ENCODE data around the gene GABPB1. TPM values are rescaled to one million over a fixed set of nuclear protein-coding genes. Genes with fewer than 3 reads are reported as not detected.

The GABPB1 gene
- total RNA-seq, 2 donors from 2014 or later: 43.2 to 45.1 TPM

GRCh38 chr15:50330921-50331320 is 24.1 kb downstream of the GABPB1 start:
- no peaks in the 10 kb centered on the region for H3K27me3 Mint-ChIP-seq
- ATAC-seq (peak; percentile 31 to 71), DNase-seq (ENCODE audit: low spot score) (no peak)
- peaks cover 6% of the 10 kb centered on the region for H3K36me3 Mint-ChIP-seq
- H3K4me3 Mint-ChIP-seq: no peak overlapping the region
- H3K4me1 Mint-ChIP-seq (ENCODE audit: low read depth in 2 of 2): peaks cover 17 to 25% of the 10 kb centered on the region in 2 donors
- no peaks in the 10 kb centered on the region for H3K9me3 Mint-ChIP-seq
- no peak overlapping the region for H3K27ac Mint-ChIP-seq

DNA sequence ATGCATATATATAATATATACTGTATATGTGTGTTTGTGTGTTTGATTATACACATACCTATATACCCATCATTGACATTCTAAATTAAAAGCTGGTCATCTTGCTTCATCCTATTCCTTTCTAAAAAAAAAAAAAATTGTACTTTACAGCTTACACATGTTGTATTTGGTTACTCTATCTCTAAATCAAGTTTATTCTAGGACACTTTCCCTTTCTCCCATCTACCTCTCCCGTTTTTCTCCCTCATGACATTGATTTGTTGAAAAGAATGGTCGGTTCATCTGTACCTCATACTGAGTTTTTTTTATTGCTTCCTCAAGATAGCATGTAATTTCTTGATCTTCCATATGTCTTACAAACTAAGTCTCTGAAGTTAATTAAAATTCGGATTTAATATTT is 26.9 kb downstream of the GABPB1 start:
- DNase-seq (ENCODE audit: low spot score) (no peak), ATAC-seq (no peak)
- Mint-ChIP-seq H3K9me3 (no peaks in the 10 kb centered on the region), H3K4me3 (no peak overlapping the region), H3K27me3 (no peaks in the 10 kb centered on the region), H3K27ac (no peak overlapping the region), H3K4me1 (ENCODE audit: low read depth in 2 of 2) (peaks cover 15 to 20% of the 10 kb centered on the region in 2 donors), H3K36me3 (peaks cover 4% of the 10 kb centered on the region)

DNA sequence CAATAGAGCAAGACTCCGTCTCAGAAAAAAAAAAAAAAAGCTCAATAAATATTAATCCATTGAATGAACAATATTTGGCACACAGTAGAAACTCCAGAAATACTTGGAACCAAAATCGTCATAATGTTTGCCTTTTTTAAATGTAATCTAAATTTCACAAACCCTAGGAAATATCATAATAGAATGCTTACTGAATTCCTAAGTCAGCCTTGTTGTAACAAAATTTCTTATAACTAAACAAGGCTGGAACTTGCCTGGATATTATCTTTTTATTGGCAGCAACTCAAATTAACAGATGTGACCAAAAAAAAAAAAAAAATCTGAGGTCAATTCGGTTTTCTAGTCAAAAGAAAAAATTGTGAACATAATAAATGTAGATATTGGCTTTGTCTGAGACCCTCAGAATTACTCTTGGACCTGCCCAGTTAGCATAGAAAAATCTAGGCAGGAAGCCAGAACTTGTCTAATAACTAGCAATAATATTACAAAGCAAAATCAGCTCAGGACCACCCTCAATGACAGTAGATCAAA is 33.3 kb downstream of the GABPB1 start:
- H3K27ac Mint-ChIP-seq: no peak overlapping the region
- H3K9me3 Mint-ChIP-seq: no peaks in the 10 kb centered on the region
- ATAC-seq (no peak), DNase-seq (ENCODE audit: low spot score) (no peak)
- no peaks in the 10 kb centered on the region for H3K27me3 Mint-ChIP-seq
- H3K4me1 Mint-ChIP-seq (ENCODE audit: low read depth in 2 of 2): peaks cover 18 to 19% of the 10 kb centered on the region in 2 donors
- peaks cover 4% of the 10 kb centered on the region for H3K36me3 Mint-ChIP-seq
- H3K4me3 Mint-ChIP-seq: no peak overlapping the region

DNA sequence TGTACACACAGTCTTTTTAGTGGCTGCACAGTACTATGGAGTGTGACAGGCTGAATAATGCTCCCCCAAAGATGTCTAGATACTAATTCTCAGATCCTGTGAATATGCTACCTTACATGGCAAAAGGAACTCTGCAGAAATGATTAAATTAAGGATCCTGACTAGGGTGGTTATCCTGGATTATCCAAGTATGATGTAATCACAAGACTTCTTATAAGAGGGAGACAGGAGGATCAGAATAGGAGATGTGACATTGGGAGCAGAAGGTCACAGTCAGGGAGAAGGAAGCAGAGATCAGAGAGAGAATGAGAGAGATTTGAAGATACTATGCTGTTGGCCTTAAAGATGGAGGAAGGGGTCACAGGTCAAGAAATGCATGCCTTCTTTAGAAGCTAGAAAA is 34.5 kb downstream of the GABPB1 start:
- H3K36me3 Mint-ChIP-seq: peaks cover 4% of the 10 kb centered on the region
- no peak for DNase-seq (ENCODE audit: low spot score)
- no peak for ATAC-seq
- peak overlapping the region; percentile 1 to 2 for H3K27ac Mint-ChIP-seq
- no peaks in the 10 kb centered on the region for H3K9me3 Mint-ChIP-seq
- H3K27me3 Mint-ChIP-seq: no peaks in the 10 kb centered on the region
- no peak overlapping the region for H3K4me3 Mint-ChIP-seq
- peaks cover 22 to 24% of the 10 kb centered on the region in 2 donors for H3K4me1 Mint-ChIP-seq (ENCODE audit: low read depth in 2 of 2)

- H3K27ac Mint-ChIP-seq: peak overlapping the region; percentile 61 to 78
- ATAC-seq: no peak
Measured at GRCh38 chr15:50318697-50319096, 36.3 kb downstream of the GABPB1 start.

GRCh38 chr15:50315814-50316630 is 39.0 kb downstream of the GABPB1 start:
- DNase-seq (ENCODE audit: low spot score): no peak
- no peak for ATAC-seq
- H3K27ac Mint-ChIP-seq: no peak overlapping the region

More at GRCh38 chr15:50318697-50319096, 36.3 kb downstream of the GABPB1 start:
- no peak for DNase-seq (ENCODE audit: low spot score)
- Mint-ChIP-seq H3K36me3 (no peaks in the 10 kb centered on the region), H3K4me3 (peak overlapping the region; percentile 75), H3K9me3 (no peaks in the 10 kb centered on the region), H3K4me1 (ENCODE audit: low read depth in 2 of 2) (peaks cover 16 to 20% of the 10 kb centered on the region in 2 donors), H3K27me3 (no peaks in the 10 kb centered on the region)

GRCh38 chr15:50312636-50313035 is 42.4 kb downstream of the GABPB1 start:
- ATAC-seq (no peak), DNase-seq (ENCODE audit: low spot score) (no peak)
- H3K9me3 Mint-ChIP-seq: peaks cover 8% of the 10 kb centered on the region
- no peak overlapping the region for H3K27ac Mint-ChIP-seq
- peaks cover 6 to 10% of the 10 kb centered on the region in 2 donors for H3K4me1 Mint-ChIP-seq (ENCODE audit: low read depth in 2 of 2)
- H3K27me3 Mint-ChIP-seq: no peaks in the 10 kb centered on the region
- no peak overlapping the region for H3K4me3 Mint-ChIP-seq
- peaks cover 10% of the 10 kb centered on the region for H3K36me3 Mint-ChIP-seq

More at GRCh38 chr15:50315814-50316630, 39.0 kb downstream of the GABPB1 start:
- Mint-ChIP-seq H3K4me3 (no peak overlapping the region), H3K9me3 (no peaks in the 10 kb centered on the region), H3K4me1 (ENCODE audit: low read depth in 2 of 2) (peaks cover 20 to 24% of the 10 kb centered on the region in 2 donors), H3K36me3 (no peaks in the 10 kb centered on the region), H3K27me3 (no peaks in the 10 kb centered on the region)

GRCh38 chr15:50307799-50308198 is 47.2 kb downstream of the GABPB1 start:
- peaks cover 8% of the 10 kb centered on the region for H3K9me3 Mint-ChIP-seq
- no peak overlapping the region for H3K27ac Mint-ChIP-seq
- H3K4me3 Mint-ChIP-seq: no peak overlapping the region
- H3K27me3 Mint-ChIP-seq: no peaks in the 10 kb centered on the region
- DNase-seq (ENCODE audit: low spot score): no peak
- peaks cover 20% of the 10 kb centered on the region for H3K36me3 Mint-ChIP-seq
- peaks cover 3 to 5% of the 10 kb centered on the region in 2 donors for H3K4me1 Mint-ChIP-seq (ENCODE audit: low read depth in 2 of 2)
- ATAC-seq: no peak

DNA sequence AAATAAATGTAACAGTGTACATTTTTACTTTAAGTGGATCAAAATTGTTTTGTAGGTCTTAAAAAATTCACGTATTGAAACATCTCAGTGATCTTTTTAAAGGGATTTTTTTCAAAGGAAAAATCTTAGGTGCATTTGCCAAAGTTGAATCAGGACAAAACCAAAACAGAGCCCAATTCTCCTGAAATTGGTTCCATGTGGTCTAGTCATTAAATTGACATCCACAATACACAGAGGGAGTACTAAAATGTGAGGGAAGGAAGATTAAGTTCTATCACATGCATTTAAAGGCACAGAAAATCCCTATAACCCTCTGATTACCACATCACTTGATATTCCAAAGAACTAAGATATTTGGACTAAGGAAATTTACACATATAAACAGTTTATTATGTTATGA is 50.2 kb downstream of the GABPB1 start:
- Mint-ChIP-seq H3K36me3 (peaks cover 33% of the 10 kb centered on the region), H3K4me3 (no peak overlapping the region), H3K9me3 (peaks cover 8% of the 10 kb centered on the region), H3K27ac (no peak overlapping the region), H3K4me1 (ENCODE audit: low read depth in 2 of 2) (no peaks in the 10 kb centered on the region), H3K27me3 (no peaks in the 10 kb centered on the region)
- DNase-seq (ENCODE audit: low spot score): no peak
- no peak for ATAC-seq

GRCh38 chr15:50302581-50302980 is 52.4 kb downstream of the GABPB1 start:
- Mint-ChIP-seq H3K9me3 (no peaks in the 10 kb centered on the region), H3K4me3 (no peak overlapping the region), H3K27ac (no peak overlapping the region), H3K27me3 (no peaks in the 10 kb centered on the region), H3K4me1 (ENCODE audit: low read depth in 2 of 2) (no peaks in the 10 kb centered on the region), H3K36me3 (peaks cover 23% of the 10 kb centered on the region)
- DNase-seq (ENCODE audit: low spot score) (no peak), ATAC-seq (no peak)

DNA sequence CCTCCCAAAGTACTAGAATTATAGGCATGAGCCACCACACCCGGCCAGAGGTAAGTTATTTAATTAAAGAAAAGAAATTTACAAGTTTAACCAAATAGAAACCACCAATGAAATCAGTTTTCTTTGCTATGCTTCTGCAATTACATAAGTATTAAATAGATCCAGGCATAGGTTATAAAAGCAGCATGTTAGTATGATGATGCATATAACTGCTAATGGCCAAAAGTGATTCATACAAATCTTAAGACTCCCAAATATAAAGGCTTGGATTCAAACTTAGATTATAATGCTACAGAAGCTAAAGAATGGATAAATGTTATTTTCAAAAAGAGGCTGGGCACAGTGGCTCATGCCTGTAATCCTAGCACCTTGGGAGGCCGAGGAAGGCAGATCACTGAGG is 56.7 kb downstream of the GABPB1 start:
- Mint-ChIP-seq H3K27me3 (no peaks in the 10 kb centered on the region), H3K36me3 (peaks cover 13% of the 10 kb centered on the region), H3K9me3 (no peaks in the 10 kb centered on the region), H3K4me3 (no peak overlapping the region), H3K4me1 (ENCODE audit: low read depth in 2 of 2) (peaks cover 0 to 4% of the 10 kb centered on the region in 2 donors), H3K27ac (no peak overlapping the region)
- ATAC-seq (no peak), DNase-seq (ENCODE audit: low spot score) (no peak)

DNA sequence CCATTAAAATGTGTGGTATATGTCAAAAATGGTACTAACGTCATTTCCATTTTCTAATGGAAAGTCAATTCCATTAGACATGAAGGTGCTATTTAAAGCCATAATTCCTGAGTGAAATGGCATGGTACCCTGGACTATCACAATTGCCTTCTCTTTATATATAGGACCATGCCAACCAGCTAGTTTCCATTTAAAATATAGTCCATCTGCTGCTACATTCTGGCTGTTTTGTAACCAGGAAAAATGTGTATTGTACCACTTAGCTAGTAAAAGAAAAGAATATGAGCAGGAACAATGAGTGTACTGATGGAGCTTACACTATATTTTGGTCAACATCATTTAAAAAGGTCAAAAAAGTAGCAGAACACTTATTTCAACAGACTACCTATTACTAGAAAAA is 59.0 kb downstream of the GABPB1 start:
- DNase-seq (ENCODE audit: low spot score): no peak
- Mint-ChIP-seq H3K27ac (no peak overlapping the region), H3K4me1 (ENCODE audit: low read depth in 2 of 2) (peaks cover 0 to 4% of the 10 kb centered on the region in 2 donors), H3K27me3 (no peaks in the 10 kb centered on the region), H3K4me3 (no peak overlapping the region), H3K36me3 (peaks cover 4% of the 10 kb centered on the region), H3K9me3 (no peaks in the 10 kb centered on the region)
- no peak for ATAC-seq

- ATAC-seq (no peak), DNase-seq (ENCODE audit: low spot score) (no peak)
- no peaks in the 10 kb centered on the region for H3K4me1 Mint-ChIP-seq (ENCODE audit: low read depth in 2 of 2)
- no peaks in the 10 kb centered on the region for H3K9me3 Mint-ChIP-seq
- H3K27me3 Mint-ChIP-seq: no peaks in the 10 kb centered on the region
- H3K4me3 Mint-ChIP-seq: no peak overlapping the region
- H3K36me3 Mint-ChIP-seq: peaks cover 22% of the 10 kb centered on the region
- H3K27ac Mint-ChIP-seq: no peak overlapping the region
Measured at GRCh38 chr15:50289749-50290148, 65.2 kb downstream of the GABPB1 start.

- no peaks in the 10 kb centered on the region for H3K27me3 Mint-ChIP-seq
- no peaks in the 10 kb centered on the region for H3K4me1 Mint-ChIP-seq (ENCODE audit: low read depth in 2 of 2)
- H3K4me3 Mint-ChIP-seq: no peak overlapping the region
- no peak for ATAC-seq
- no peak overlapping the region for H3K27ac Mint-ChIP-seq
- H3K9me3 Mint-ChIP-seq: no peaks in the 10 kb centered on the region
- DNase-seq (ENCODE audit: low spot score): no peak
- peaks cover 25% of the 10 kb centered on the region for H3K36me3 Mint-ChIP-seq
Measured at GRCh38 chr15:50287324-50288116, 67.5 kb downstream of the GABPB1 start.

Data from natural killer cell treated with Interleukin-12 subunit alpha and Interleukin-12 subunit beta and Interleukin-15 and Interleukin-18, amount 100 ng/mL, for 72 hours (primary cell).